ENCODE measurements around the gene SLC2A3.

The SLC2A3 gene

GRCh38 chr12:7870335-7870734 lies 65.7 kb downstream of the SLC2A3 start:
- no peak for TF ChIP-seq POLR2AphosphoS5 (IDR thresholded peaks at IDR 0.05; ENCODE audit: low read depth, low read length)
- TF ChIP-seq REST (IDR thresholded peaks at IDR 0.05; ENCODE audit: insufficient read depth in 1 of 2, low read depth in 2 of 2, low read length in 2 of 2): no peak
- no peak for TF ChIP-seq SIN3A (IDR thresholded peaks at IDR 0.05; ENCODE audit: borderline replicate concordance, insufficient read depth, low read length)
- no peak for TF ChIP-seq TAF1 (IDR thresholded peaks at IDR 0.05; ENCODE audit: borderline replicate concordance, insufficient read depth, low read length)
- no peak for TF ChIP-seq FOXP2 (optimal IDR thresholded peaks at IDR 0.05; ENCODE audit: borderline replicate concordance, extremely low read depth, extremely low read length, insufficient read depth)

All from PFSK-1 (cell line).